HepG2 (cell line): Measurements from ENCODE around the gene ZBTB2. TPM values are rescaled to one million over a fixed set of nuclear protein-coding genes. Genes with fewer than 3 reads are reported as not detected.

Experiments used
- GPN1 ChIP-seq: sonication (generic); formaldehyde crosslinking; IDR thresholded peaks from 2 replicates; pipeline ENCODE4 v1.5.1; 2020; ENCODE audit warnings: missing genetic modification reagents, borderline replicate concordance
- GTF3A ChIP-seq: sonication (generic); formaldehyde crosslinking; conservative IDR thresholded peaks from 2 replicates; pipeline ENCODE4 v1.4.0; 2020; ENCODE audit warnings: mild to moderate bottlenecking, missing genetic modification reagents
- HNRNPLL ChIP-seq: fragments of 200-400 bp; formaldehyde crosslinking; IDR thresholded peaks from 2 replicates; pipeline ENCODE4 v1.6.1; 2017; ENCODE audit warnings: mild to moderate bottlenecking, low read depth, low read length; ENCODE audit not compliant: poor library complexity, severe bottlenecking
- KDM5A ChIP-seq: fragments of 200-600 bp; sonication (generic); IDR thresholded peaks from 2 replicates; pipeline ENCODE4 v1.7.0; 2018; ENCODE audit warnings: antibody characterized with exemption, mild to moderate bottlenecking, low read length, borderline replicate concordance
- MIER3 ChIP-seq: IDR thresholded peaks from 2 replicates; pipeline ENCODE4 v1.6.1; 2016; ENCODE audit warnings: missing compliant biosample characterization, borderline replicate concordance
- MIXL1 ChIP-seq: IDR thresholded peaks from 2 replicates; pipeline ENCODE4 v1.6.1; 2016
- SAFB2 ChIP-seq: sonication (generic); formaldehyde crosslinking; IDR thresholded peaks from 2 replicates; pipeline ENCODE4 v1.5.1; 2020; ENCODE audit warnings: missing genetic modification reagents, low read depth, mild to moderate bottlenecking, borderline replicate concordance
- SMAD3 ChIP-seq: sonication (generic); formaldehyde crosslinking; IDR thresholded peaks from 2 replicates; pipeline ENCODE4 v1.4.0; 2020; ENCODE audit warnings: missing genetic modification reagents
- ZNF225 ChIP-seq: sonication (generic); formaldehyde crosslinking; IDR thresholded peaks from 2 replicates; pipeline ENCODE4 v1.4.0; 2020; ENCODE audit warnings: mild to moderate bottlenecking, missing genetic modification reagents
- ZNF607 ChIP-seq: sonication (generic); formaldehyde crosslinking; IDR thresholded peaks from 2 replicates; pipeline ENCODE4 v1.5.1; 2020; ENCODE audit warnings: missing genetic modification reagents, mild to moderate bottlenecking, borderline replicate concordance
- ZNF619 ChIP-seq: sonication (generic); formaldehyde crosslinking; IDR thresholded peaks from 2 replicates; pipeline ENCODE4 v1.4.0; 2020; ENCODE audit warnings: mild to moderate bottlenecking, missing genetic modification reagents
- ZNF768 ChIP-seq: sonication (generic); formaldehyde crosslinking; IDR thresholded peaks from 2 replicates; pipeline ENCODE4 v1.4.0; 2020; ENCODE audit warnings: missing genetic modification reagents
- ZSCAN31 ChIP-seq: sonication (generic); formaldehyde crosslinking; IDR thresholded peaks from 2 replicates; pipeline ENCODE4 v1.5.0; 2020; ENCODE audit warnings: low read depth, mild to moderate bottlenecking, missing genetic modification reagents
- polyA plus RNA-seq, 8 experiments: library from polyadenylated mRNA; depleted of rRNA in 3 of 8; stranded (reverse) in 7 of 8; unstranded in 1 of 8; fragments of >200 nt; fragmentation: Illumina TruSeq in 4 of 8; extraction: Trizol in 4 of 8; gene quantifications; 2 replicates each; pipeline versions ENCODE4 v1.2.1 to v1.2.3, GENCODE V29; 2011 to 2016; ENCODE audit warnings: low read depth in 4 of 8, missing spikeins in 1 of 8, mixed read lengths in 1 of 8; ENCODE audit not compliant: insufficient read depth in 1 of 8
- total RNA-seq, 5 experiments: library from RNA; depleted of rRNA; stranded (reverse); fragments of >200 nt; fragmentation: Illumina TruSeq; extraction: Trizol; gene quantifications; 2 replicates each; pipeline ENCODE4 v1.2.3, GENCODE V29; 2016; ENCODE audit warnings: low read depth in 1 of 5
- TF ChIP-seq, protein P1 (sequence below): sonication (generic); formaldehyde crosslinking; IDR thresholded peaks from 2 replicates; pipeline ENCODE4 v1.4.0; 2020; ENCODE audit warnings: missing genetic modification reagents
- TF ChIP-seq, protein P2 (sequence below): sonication (generic); formaldehyde crosslinking; conservative IDR thresholded peaks from 2 replicates; pipeline ENCODE4 v1.8.0; 2022; ENCODE audit warnings: low read depth, missing genetic modification reagents
- TF ChIP-seq, protein P3 (sequence below): sonication (generic); formaldehyde crosslinking; IDR thresholded peaks from 2 replicates; pipeline ENCODE4 v1.4.0; 2020; ENCODE audit warnings: missing genetic modification reagents, borderline replicate concordance
- TF ChIP-seq, protein P4 (sequence below): IDR thresholded peaks from 2 replicates; pipeline ENCODE4 v1.6.1; 2016; ENCODE audit warnings: missing compliant biosample characterization, missing genetic modification reagents, borderline replicate concordance
- TF ChIP-seq, protein P5 (sequence below): sonication (generic); formaldehyde crosslinking; IDR thresholded peaks from 2 replicates; pipeline ENCODE4 v1.8.0; 2022; ENCODE audit warnings: missing genetic modification reagents, mild to moderate bottlenecking, borderline replicate concordance
- TF ChIP-seq, protein P6 (sequence below): sonication (generic); IDR thresholded peaks from 2 replicates; pipeline ENCODE4 v1.6.1; 2016; ENCODE audit warnings: low read depth, borderline replicate concordance

The ZBTB2 gene
- total and polyA plus RNA-seq, 2 of the 13 experiments (the other 11 are each of a cell fraction or from before 2014, with no cell fraction given): 15.4 to 22.8 TPM

DNA sequence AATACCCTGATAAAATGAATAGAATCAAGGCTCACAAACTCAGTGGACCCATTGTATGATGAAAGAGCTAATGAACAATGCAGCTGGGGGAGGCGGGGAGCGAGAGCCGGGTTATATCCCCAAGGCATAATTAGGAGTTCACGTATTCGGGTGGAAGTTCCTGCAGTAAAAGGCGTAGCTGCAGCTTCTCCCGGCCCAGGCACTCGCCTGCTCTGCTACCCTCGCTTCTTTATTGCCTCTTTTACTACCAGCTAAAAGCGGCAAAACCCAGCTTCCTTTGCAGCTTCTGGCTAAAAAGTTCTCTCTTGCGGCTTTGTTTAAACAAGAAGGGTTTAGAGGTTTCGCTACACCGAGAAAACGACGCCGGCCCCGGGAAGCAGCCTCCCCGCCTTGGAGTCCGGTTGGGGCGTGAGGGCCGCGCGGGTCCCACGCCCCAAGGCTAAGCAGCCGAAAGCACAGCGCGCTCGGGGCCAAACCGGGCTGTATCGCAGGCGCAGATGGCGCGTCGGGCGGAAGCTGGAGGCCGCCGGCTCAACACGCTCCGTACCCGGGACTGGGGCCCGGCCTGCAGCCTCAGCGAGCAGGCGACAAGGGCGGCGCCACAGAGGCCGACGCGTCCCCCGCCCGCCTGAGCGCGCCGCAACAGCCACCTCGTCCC is 1.6 kb downstream of the ZBTB2 start (continued):
- TF ChIP-seq, protein P1, sequence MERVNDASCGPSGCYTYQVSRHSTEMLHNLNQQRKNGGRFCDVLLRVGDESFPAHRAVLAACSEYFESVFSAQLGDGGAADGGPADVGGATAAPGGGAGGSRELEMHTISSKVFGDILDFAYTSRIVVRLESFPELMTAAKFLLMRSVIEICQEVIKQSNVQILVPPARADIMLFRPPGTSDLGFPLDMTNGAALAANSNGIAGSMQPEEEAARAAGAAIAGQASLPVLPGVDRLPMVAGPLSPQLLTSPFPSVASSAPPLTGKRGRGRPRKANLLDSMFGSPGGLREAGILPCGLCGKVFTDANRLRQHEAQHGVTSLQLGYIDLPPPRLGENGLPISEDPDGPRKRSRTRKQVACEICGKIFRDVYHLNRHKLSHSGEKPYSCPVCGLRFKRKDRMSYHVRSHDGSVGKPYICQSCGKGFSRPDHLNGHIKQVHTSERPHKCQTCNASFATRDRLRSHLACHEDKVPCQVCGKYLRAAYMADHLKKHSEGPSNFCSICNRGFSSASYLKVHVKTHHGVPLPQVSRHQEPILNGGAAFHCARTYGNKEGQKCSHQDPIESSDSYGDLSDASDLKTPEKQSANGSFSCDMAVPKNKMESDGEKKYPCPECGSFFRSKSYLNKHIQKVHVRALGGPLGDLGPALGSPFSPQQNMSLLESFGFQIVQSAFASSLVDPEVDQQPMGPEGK: no peak
- peak; percentile 48; the same call in 1 of the 2 replicates for TF ChIP-seq MIER3 (CRISPR knock-in tag)
- peak; percentile 88 for TF ChIP-seq ZSCAN31 (CRISPR knock-in tag)
- TF ChIP-seq ZNF607 (CRISPR knock-in tag): peak; percentile 96
- no peak; the same call in 1 of the 2 replicates for TF ChIP-seq MIXL1
- peak; percentile 84; the same call in 1 of the 2 replicates for TF ChIP-seq GPN1 (CRISPR knock-in tag)
- peak; percentile 70; the same call in 1 of the 2 replicates for TF ChIP-seq SAFB2
- 0 out of 2 replicates have a peak, but pooled peaks have one; percentile 47 for TF ChIP-seq KDM5A
- no peak for TF ChIP-seq GTF3A (CRISPR knock-in tag)
- TF ChIP-seq HNRNPLL: peak; percentile 81
- TF ChIP-seq ZNF619: no peak
- TF ChIP-seq, protein P2, sequence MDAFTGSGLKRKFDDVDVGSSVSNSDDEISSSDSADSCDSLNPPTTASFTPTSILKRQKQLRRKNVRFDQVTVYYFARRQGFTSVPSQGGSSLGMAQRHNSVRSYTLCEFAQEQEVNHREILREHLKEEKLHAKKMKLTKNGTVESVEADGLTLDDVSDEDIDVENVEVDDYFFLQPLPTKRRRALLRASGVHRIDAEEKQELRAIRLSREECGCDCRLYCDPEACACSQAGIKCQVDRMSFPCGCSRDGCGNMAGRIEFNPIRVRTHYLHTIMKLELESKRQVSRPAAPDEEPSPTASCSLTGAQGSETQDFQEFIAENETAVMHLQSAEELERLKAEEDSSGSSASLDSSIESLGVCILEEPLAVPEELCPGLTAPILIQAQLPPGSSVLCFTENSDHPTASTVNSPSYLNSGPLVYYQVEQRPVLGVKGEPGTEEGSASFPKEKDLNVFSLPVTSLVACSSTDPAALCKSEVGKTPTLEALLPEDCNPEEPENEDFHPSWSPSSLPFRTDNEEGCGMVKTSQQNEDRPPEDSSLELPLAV (CRISPR knock-in tag): peak; percentile 58; the same call in 1 of the 2 replicates
- TF ChIP-seq, protein P3, sequence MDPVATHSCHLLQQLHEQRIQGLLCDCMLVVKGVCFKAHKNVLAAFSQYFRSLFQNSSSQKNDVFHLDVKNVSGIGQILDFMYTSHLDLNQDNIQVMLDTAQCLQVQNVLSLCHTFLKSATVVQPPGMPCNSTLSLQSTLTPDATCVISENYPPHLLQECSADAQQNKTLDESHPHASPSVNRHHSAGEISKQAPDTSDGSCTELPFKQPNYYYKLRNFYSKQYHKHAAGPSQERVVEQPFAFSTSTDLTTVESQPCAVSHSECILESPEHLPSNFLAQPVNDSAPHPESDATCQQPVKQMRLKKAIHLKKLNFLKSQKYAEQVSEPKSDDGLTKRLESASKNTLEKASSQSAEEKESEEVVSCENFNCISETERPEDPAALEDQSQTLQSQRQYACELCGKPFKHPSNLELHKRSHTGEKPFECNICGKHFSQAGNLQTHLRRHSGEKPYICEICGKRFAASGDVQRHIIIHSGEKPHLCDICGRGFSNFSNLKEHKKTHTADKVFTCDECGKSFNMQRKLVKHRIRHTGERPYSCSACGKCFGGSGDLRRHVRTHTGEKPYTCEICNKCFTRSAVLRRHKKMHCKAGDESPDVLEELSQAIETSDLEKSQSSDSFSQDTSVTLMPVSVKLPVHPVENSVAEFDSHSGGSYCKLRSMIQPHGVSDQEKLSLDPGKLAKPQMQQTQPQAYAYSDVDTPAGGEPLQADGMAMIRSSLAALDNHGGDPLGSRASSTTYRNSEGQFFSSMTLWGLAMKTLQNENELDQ: no peak
- TF ChIP-seq, protein P4, sequence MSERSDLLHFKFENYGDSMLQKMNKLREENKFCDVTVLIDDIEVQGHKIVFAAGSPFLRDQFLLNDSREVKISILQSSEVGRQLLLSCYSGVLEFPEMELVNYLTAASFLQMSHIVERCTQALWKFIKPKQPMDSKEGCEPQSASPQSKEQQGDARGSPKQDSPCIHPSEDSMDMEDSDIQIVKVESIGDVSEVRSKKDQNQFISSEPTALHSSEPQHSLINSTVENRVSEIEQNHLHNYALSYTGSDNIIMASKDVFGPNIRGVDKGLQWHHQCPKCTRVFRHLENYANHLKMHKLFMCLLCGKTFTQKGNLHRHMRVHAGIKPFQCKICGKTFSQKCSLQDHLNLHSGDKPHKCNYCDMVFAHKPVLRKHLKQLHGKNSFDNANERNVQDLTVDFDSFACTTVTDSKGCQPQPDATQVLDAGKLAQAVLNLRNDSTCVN: peak; percentile 54; the same call in 1 of the 2 replicates
- TF ChIP-seq, protein P5, sequence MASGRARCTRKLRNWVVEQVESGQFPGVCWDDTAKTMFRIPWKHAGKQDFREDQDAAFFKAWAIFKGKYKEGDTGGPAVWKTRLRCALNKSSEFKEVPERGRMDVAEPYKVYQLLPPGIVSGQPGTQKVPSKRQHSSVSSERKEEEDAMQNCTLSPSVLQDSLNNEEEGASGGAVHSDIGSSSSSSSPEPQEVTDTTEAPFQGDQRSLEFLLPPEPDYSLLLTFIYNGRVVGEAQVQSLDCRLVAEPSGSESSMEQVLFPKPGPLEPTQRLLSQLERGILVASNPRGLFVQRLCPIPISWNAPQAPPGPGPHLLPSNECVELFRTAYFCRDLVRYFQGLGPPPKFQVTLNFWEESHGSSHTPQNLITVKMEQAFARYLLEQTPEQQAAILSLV (CRISPR knock-in tag): no peak
- TF ChIP-seq ZNF768 (CRISPR knock-in tag): peak; percentile 72; the same call in 1 of the 2 replicates
- TF ChIP-seq SMAD3 (CRISPR knock-in tag): peak; percentile 73
- TF ChIP-seq, protein P6, sequence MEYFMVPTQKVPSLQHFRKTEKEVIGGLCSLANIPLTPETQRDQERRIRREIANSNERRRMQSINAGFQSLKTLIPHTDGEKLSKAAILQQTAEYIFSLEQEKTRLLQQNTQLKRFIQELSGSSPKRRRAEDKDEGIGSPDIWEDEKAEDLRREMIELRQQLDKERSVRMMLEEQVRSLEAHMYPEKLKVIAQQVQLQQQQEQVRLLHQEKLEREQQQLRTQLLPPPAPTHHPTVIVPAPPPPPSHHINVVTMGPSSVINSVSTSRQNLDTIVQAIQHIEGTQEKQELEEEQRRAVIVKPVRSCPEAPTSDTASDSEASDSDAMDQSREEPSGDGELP: no peak; the same call in 1 of the 2 replicates
- TF ChIP-seq ZNF225 (CRISPR knock-in tag): peak; percentile 90
